Germinal center (tissue), 1 donor: Measurements from ENCODE around the gene CXCL12.

Source experiments
- DNase-seq: peaks from one replicate; pipeline ENCODE4 v3.0.0; 2012; ENCODE audit warnings: mixed read lengths, low spot score

CXCL12 gene

GRCh38 chr10:44399659-44400451 lies 15.0 kb upstream of the CXCL12 start:
- no peak for DNase-seq

DNA sequence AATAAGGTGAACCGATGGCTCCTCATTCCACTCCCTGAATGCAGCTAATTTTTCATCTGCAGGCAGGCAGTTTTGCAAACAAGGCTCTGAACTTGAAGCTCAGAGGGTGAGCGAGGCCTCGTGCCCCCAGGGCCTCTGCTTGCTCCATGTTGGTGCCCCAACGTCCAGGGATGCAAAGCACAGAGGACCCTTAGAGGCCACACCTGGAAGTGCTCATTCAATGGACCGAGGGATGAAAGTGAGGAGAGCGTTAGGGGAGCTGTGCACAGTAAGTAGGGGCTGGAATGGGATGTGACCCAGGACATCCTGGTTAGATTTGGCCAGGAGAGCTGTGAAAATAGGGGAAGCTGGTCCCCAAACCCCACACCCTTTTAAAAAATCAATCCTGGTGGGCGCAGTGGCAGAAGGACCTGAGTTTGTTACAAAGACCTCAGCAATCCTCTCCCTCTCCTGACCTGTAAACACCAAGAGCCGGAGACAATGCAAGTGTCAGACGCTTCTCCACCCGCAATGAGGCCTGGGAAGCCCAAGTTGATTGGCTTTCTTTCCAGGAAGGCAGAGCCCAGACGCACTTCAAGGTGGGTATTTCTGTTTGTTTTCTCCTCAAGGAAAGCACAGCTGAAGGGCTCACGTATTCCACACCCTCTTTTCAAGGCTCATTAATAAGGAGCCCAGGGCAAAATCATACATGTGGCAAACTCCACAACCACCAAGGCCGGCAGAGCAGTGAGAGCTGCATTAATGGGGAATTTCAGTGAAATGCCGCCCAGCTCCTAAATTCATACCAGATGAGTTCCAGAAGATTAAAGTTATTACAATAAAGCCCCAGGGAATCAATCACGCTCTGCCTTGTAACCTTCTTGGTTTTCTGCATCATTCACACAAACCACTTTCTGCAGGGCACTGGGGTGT lies 14.1 kb upstream of the CXCL12 start:
- DNase-seq = no peak

- DNase-seq = no peak
Observed at GRCh38 chr10:44398271-44398670, 13.4 kb upstream of the CXCL12 start.

DNA sequence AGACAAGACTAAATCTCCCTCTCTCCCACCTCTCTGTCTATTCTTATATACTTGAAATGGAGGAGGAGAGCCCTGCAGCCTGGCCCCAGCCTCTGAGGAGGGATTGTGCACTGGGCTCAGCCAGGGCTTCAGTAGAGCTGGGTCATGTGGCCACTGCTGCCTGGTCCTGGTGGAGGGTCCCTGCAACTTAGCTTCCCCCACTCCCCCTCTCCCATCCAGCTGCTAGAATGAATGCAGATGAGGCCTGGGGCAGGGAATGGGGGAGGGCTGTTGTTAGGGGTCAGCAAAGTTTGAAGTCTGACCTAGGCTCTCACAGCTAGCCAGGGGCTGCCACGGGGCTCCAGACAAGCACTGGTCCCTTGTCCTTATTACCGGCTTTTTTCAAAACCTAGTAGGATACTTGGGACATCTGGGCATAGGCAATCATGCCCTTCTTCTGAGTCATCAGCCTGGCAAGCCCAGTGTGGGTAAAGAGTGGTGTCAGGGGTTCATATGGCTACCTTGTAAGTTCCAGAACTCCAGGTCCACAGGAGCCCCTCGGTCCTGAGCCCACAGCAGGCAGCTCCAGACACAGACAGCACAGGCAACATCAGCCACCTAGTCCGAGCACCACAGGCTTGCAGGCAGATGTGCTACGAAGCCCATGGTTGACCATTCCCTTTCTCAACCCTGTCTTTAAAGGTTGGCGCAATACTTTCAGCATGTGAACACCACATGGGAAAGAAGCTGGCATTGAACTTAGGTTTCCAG lies 12.8 kb upstream of the CXCL12 start:
- no peak for DNase-seq

- no peak for DNase-seq
Observed at GRCh38 chr10:44396671-44397191, 11.8 kb upstream of the CXCL12 start.

DNA sequence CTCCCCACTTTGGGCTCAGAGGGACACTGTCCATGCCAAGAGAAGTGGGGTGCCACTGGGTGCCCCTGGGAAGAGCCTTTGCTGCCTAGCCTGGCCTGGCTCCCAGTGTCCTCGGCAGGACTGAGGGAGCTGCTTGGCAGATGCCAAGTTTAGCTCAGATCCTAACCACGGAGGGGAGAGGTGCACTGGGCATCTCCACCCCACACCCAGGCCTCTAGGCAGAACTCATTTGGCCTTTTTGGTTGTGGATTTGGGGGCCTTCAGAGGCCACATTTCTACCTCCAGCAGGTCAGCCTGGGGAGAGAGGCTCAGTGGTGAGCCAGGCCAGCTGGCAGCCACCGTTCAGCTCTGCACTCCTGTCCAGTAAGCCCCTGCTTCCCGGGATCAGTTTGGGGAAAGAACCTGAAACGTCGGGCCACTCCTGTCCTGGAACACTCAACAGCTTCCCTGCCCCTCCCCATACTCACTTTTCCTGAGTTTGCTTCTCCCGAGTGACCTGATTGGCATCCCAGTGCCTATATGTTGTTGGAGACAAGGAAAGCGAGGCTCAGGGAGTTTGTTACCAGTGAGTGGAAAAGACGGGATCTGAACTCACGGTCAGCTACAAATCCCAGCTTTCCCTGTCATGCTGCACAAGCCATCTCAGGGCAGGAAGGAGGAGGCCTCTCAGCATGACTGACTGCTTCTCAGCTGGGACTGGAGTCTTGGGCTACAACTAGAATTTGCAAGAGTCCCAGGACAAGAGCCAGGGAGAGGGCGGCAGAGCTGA lies 11.2 kb upstream of the CXCL12 start:
- no peak for DNase-seq

GRCh38 chr10:44395396-44395795 lies 10.5 kb upstream of the CXCL12 start:
- no peak for DNase-seq

DNA sequence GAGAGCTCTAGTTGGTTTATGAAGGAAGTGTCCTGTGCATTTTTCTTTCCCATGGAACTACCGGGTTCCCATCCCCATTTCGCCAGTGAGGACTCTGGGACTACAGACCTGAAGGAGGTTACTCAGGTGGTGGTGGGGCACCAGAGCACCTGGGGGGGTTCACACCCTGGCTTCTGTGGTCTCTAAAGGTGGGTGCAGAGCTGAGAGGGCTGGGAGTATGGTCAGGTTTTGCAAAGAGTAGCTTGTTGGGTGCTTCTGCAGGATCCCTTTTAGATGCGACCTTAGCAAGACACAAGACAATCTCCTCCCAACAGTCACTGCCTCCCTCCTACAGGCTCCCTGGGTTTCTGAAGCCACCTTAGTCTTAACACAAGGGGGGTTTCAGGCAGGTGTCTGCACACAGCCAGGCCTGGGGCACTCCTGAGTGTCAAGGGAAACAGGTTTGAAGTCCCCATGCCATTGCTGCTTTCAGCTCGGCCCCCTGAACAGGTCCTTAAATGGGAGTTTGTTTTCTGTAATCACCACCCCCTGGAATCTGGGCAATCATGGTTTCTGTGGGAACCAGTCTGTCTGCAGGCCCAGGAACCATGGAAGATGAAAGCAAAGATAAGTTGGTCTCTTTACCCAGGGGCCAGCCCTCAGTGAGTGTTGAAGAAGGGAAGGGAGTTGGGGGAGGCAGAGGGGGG lies 9.9 kb upstream of the CXCL12 start:
- DNase-seq = no peak

- no peak for DNase-seq
Observed at GRCh38 chr10:44393834-44394547, 9.1 kb upstream of the CXCL12 start.

- no peak for DNase-seq
Observed at GRCh38 chr10:44393051-44393630, 8.2 kb upstream of the CXCL12 start.

GRCh38 chr10:44392420-44392819 lies 7.5 kb upstream of the CXCL12 start:
- DNase-seq = no peak

DNA sequence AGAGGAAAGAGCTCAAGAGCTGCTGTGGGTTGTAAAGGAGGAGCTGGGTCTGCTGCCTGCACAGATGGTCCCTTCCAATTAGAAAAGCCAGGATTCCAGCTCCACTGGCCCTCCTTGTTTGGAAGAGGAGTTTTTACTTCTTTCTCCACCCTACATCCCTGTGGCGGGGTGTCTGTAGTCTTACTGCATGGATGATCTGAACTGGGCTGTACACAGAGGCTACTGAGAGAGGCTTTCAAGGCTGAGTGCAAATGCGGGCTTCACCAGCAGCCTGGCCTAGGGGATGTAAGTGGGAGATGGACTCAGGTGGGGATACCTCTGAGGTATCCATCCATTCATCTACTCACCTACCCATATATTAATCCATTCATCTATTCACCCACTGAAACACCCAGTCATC lies 7.1 kb upstream of the CXCL12 start:
- DNase-seq = no peak

- DNase-seq = no peak
Observed at GRCh38 chr10:44390585-44391072, 5.7 kb upstream of the CXCL12 start.

DNA sequence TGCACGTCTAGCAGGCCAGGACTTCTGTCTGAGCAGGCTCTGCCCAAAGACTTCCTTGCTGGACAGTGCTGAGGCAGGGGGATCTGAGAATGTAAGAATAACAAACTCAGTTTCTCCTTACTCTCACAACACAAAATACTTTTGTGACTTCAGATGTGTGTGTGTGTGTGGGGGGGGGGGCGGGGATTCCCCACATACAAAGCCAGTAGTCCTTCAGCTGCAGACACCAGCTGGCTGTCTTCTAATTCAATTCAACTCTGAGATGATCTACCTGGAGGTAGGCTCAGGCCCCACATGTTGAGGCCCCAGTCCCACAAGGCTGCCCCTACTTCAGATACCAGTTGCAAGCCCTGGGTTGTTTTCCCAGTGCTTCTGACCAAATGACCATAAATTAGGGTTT lies 4.7 kb upstream of the CXCL12 start:
- DNase-seq = no peak

DNA sequence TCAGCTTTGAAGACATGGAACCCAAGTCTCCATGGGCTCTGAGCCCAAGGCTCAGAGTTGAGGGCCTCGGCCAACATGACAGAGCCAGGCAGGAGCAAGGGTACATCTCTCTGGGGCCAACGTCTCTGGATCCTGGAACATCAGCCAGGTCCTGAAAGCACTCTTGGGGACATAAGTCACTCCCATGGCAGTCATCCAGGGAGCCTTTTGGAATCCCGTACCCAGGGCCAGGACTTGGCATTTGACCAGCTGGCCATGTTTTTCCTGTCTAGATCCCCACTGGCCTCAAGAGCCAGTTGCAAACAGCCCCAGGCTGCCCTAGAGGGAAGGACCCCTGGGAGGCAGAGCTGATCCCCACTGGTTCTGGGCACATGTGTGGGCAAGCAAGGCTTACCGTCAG lies 4.3 kb upstream of the CXCL12 start:
- no peak for DNase-seq

- DNase-seq = no peak
Observed at GRCh38 chr10:44388641-44389040, 3.7 kb upstream of the CXCL12 start.

DNA sequence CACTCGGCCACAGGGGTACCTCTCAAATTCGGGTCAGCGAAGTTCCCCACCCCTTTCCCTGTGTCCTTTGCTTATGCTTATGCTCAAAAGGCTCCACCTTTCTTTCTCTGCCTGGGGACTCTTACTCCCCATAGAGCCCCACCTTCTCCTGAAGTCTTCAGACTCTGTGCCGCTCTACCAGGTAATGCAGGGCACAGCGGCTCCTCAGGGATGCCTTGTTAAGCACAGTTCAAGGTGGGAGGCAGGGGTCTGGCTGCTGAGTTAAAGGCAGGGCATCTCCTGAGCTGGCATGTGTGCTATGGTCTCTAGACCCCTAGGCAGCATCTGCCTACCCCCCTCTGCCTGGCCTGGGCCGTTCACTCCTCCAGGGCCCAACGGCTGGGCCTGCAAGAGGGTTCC lies 3.0 kb upstream of the CXCL12 start:
- DNase-seq = no peak

- peak; percentile 66 for DNase-seq
Observed at GRCh38 chr10:44386546-44387052, 1.7 kb upstream of the CXCL12 start.

- DNase-seq = no peak
Observed at GRCh38 chr10:44385696-44386441, 972 bp upstream of the CXCL12 start.
